ENCODE results near the gene ABCA10.

Gene ABCA10

DNA sequence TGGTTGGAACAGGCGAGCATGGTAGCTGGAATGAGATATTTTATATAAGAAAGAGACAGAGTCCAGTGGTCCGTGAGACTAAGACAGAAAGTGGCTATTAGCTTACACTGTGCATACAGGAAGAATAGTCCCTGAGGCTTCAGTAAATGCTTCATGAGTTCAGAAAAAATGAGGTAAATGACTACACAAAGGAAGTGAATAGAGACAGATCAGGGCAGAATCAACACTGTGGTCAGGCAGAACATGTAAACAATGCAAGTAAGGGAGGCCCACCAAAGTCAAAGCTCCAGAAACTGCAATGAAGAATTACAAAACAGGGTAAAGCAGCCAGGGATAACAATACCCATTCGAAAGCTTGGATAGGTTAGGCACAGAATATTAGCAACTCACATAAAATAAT lies 4.8 kb downstream of the ABCA10 start:
- TF ChIP-seq FOXM1 (IDR thresholded peaks at IDR 0.05; ENCODE audit: borderline replicate concordance, low read depth) = no peak
- no peak for TF ChIP-seq ZBTB7A (IDR thresholded peaks at IDR 0.05; ENCODE audit: low read depth)
- TF ChIP-seq, protein P1, sequence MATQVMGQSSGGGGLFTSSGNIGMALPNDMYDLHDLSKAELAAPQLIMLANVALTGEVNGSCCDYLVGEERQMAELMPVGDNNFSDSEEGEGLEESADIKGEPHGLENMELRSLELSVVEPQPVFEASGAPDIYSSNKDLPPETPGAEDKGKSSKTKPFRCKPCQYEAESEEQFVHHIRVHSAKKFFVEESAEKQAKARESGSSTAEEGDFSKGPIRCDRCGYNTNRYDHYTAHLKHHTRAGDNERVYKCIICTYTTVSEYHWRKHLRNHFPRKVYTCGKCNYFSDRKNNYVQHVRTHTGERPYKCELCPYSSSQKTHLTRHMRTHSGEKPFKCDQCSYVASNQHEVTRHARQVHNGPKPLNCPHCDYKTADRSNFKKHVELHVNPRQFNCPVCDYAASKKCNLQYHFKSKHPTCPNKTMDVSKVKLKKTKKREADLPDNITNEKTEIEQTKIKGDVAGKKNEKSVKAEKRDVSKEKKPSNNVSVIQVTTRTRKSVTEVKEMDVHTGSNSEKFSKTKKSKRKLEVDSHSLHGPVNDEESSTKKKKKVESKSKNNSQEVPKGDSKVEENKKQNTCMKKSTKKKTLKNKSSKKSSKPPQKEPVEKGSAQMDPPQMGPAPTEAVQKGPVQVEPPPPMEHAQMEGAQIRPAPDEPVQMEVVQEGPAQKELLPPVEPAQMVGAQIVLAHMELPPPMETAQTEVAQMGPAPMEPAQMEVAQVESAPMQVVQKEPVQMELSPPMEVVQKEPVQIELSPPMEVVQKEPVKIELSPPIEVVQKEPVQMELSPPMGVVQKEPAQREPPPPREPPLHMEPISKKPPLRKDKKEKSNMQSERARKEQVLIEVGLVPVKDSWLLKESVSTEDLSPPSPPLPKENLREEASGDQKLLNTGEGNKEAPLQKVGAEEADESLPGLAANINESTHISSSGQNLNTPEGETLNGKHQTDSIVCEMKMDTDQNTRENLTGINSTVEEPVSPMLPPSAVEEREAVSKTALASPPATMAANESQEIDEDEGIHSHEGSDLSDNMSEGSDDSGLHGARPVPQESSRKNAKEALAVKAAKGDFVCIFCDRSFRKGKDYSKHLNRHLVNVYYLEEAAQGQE (IDR thresholded peaks at IDR 0.05; ENCODE audit: low read depth) = no peak
- no peak for TF ChIP-seq RAD21 (IDR thresholded peaks at IDR 0.05; ENCODE audit: low read depth)
- no peak for TF ChIP-seq EP300 (IDR thresholded peaks at IDR 0.05; ENCODE audit: borderline replicate concordance)
- no peak for TF ChIP-seq YY1 (IDR thresholded peaks at IDR 0.05; ENCODE audit: low read depth)
- TF ChIP-seq, protein P2, sequence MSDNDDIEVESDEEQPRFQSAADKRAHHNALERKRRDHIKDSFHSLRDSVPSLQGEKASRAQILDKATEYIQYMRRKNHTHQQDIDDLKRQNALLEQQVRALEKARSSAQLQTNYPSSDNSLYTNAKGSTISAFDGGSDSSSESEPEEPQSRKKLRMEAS (IDR thresholded peaks at IDR 0.05) = no peak
- TF ChIP-seq CEBPB (IDR thresholded peaks at IDR 0.05) = no peak
- TF ChIP-seq NFIC (IDR thresholded peaks at IDR 0.05) = no peak
- no peak for TF ChIP-seq TEAD4 (IDR thresholded peaks at IDR 0.05)
- no peak for TF ChIP-seq TAF1 (IDR thresholded peaks at IDR 0.05; ENCODE audit: low read depth)
- no peak for TF ChIP-seq CREB1 (IDR thresholded peaks at IDR 0.05; ENCODE audit: low read depth)
- no peak for TF ChIP-seq TCF12 (IDR thresholded peaks at IDR 0.05; ENCODE audit: low read depth)
- TF ChIP-seq EGR1 (IDR thresholded peaks at IDR 0.05) = no peak
- TF ChIP-seq, protein P3, sequence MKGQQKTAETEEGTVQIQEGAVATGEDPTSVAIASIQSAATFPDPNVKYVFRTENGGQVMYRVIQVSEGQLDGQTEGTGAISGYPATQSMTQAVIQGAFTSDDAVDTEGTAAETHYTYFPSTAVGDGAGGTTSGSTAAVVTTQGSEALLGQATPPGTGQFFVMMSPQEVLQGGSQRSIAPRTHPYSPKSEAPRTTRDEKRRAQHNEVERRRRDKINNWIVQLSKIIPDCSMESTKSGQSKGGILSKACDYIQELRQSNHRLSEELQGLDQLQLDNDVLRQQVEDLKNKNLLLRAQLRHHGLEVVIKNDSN (IDR thresholded peaks at IDR 0.05) = no peak

- TF ChIP-seq RAD21 (IDR thresholded peaks at IDR 0.05; ENCODE audit: low read depth) = no peak
- TF ChIP-seq TEAD4 (IDR thresholded peaks at IDR 0.05) = no peak
- TF ChIP-seq, protein P2 (IDR thresholded peaks at IDR 0.05) = no peak
- TF ChIP-seq FOXM1 (IDR thresholded peaks at IDR 0.05; ENCODE audit: borderline replicate concordance, low read depth) = no peak
- no peak for TF ChIP-seq TCF12 (IDR thresholded peaks at IDR 0.05; ENCODE audit: low read depth)
- TF ChIP-seq, protein P1 (IDR thresholded peaks at IDR 0.05; ENCODE audit: low read depth) = no peak
- TF ChIP-seq NFIC (IDR thresholded peaks at IDR 0.05) = no peak
- TF ChIP-seq EP300 (IDR thresholded peaks at IDR 0.05; ENCODE audit: borderline replicate concordance) = no peak
- no peak for TF ChIP-seq YY1 (IDR thresholded peaks at IDR 0.05; ENCODE audit: low read depth)
- no peak for TF ChIP-seq ZBTB7A (IDR thresholded peaks at IDR 0.05; ENCODE audit: low read depth)
- TF ChIP-seq CREB1 (IDR thresholded peaks at IDR 0.05; ENCODE audit: low read depth) = no peak
- no peak for TF ChIP-seq EGR1 (IDR thresholded peaks at IDR 0.05)
- TF ChIP-seq, protein P3 (IDR thresholded peaks at IDR 0.05) = no peak
- no peak for TF ChIP-seq TAF1 (IDR thresholded peaks at IDR 0.05; ENCODE audit: low read depth)
- TF ChIP-seq CEBPB (IDR thresholded peaks at IDR 0.05) = no peak
These were observed 5.8 kb downstream of the ABCA10 start for GRCh38 chr17:69222707-69223258.

DNA sequence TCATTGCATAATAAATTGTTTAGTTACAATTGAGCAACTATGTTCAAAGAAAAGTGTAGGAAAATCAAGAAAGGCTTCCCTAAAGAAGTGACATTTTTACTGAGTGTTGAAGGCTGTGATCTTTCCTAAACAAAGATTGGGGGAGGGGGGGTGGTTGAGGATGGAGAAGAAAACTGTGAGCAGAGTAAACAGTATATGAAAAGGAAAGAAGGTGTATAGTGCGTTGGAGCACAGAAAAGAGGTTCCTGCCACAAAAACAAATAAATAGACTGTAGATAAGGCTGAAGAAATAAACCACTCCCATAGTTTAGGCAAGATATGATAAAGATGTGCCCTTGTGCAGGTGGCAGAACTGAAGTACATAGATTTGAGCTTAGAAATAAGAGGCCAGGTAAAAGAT lies 8.5 kb downstream of the ABCA10 start:
- no peak for TF ChIP-seq FOXM1 (IDR thresholded peaks at IDR 0.05; ENCODE audit: borderline replicate concordance, low read depth)
- no peak for TF ChIP-seq RAD21 (IDR thresholded peaks at IDR 0.05; ENCODE audit: low read depth)
- TF ChIP-seq YY1 (IDR thresholded peaks at IDR 0.05; ENCODE audit: low read depth) = no peak
- no peak for TF ChIP-seq TCF12 (IDR thresholded peaks at IDR 0.05; ENCODE audit: low read depth)
- TF ChIP-seq, protein P2 (IDR thresholded peaks at IDR 0.05) = no peak
- TF ChIP-seq TEAD4 (IDR thresholded peaks at IDR 0.05) = no peak
- TF ChIP-seq, protein P1 (IDR thresholded peaks at IDR 0.05; ENCODE audit: low read depth) = no peak
- TF ChIP-seq NFIC (IDR thresholded peaks at IDR 0.05) = no peak
- TF ChIP-seq CEBPB (IDR thresholded peaks at IDR 0.05) = no peak

DNA sequence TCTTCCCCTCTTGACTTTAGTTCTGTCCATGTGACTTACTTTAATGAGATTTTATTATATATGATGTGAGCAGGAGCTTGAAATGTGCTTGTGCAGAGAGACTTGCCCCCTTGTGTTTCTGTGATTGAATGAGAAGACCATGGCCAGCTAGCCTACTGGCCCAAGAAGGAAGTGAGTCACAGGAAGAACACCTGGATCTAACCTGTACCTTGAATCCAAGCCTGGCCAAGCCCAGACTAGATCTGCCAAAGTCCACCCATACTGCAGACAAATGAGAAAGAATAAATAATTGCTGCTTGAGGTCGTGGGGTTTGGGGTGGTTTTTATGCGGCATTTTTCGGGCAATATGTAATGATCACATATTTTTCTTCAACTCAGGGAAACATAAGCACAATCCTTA lies 9.6 kb downstream of the ABCA10 start:
- TF ChIP-seq ZBTB7A (IDR thresholded peaks at IDR 0.05; ENCODE audit: low read depth) = no peak

All from Ishikawa (cell line).